Measurements from ENCODE around the gene POLR1D.

Gene POLR1D

DNA sequence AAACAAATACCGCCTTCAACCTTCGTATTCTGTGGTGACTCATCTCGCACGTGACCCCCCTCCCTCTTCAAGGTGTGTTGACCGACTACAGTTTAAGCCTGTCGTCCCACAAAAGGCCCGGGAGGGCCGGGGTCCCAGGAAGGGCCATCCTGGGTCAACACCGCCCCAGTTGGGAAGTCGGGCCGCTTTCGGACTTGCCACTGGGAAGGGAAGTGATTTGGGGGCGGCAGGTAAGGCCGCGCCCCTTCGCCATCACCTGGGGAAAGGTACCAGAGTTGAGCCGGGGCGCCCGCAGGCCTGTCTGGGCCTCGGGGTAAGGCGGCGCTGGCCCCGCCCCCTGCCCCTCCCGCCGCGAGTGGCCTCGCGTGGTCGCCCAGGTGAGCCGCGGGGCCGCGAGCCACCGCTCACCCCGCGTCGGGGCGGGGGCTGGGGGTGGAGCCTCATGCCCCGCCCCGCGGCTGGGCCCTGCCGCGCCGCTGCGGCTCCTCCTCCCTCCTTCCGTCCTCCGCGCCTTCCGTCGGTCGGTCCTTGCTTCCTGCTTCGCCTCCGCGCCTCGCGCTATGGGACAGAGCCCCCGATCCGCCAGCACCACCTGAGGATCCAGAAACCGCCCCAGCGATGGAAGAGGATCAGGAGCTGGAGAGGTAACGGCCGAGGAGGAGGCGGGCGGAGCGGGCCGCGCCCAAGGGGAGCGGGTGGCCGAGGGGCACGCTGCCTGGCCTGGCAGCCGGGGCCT, at the start of gene POLR1D:
Gene POLR1D (plus strand): TSS at position 527 of the 736 bp plus-strand sequence. CDS start 92 bp downstream, at position 619.
- DNase-seq (ENCODE audit: low spot score): peak; percentile 91

- DNase-seq (ENCODE audit: low spot score): no peak
Measured at GRCh38 chr13:27572234-27572901, 49.3 kb upstream of the POLR1D start.

DNA sequence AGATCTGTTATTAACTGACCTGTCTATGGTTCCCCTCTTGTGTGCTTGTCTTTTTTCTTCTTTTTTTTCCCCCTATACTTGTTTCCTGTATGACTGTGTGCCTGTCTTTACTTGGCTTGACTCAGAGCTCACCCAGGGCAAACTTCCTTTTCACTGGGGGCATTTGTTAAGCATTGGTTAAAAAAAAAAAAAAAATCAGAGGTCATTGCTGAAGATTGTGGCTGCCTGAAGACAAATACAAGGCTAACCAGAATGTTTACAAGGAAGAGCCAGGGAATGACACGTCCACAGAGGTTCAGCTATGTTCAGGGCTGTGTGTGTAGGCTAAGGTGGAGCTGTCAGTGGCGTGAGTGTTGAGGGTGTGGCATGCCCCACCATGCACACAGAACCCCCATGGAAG, 48.4 kb upstream of the POLR1D start:
- peak; percentile 12 for DNase-seq (ENCODE audit: low spot score)

DNA sequence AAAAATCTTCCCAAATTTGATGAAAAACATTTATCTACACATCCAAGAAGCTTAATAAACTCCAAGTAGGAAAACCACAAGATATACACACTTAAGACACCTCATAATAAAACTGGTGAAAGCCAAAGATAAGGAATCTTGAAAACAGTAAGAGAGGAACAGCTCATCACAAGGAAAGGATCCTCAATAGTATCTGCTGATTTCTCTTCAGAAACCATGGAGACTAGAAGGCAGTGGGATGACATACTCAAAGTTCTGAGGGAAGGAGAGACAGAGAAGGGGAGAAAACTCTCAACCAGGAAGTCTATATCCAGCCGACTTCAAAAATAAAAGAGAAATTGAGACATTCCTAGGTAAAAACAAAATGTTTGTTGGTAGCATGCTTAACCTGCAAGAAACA, 47.0 kb upstream of the POLR1D start:
- DNase-seq (ENCODE audit: low spot score): no peak

GRCh38 chr13:27578121-27579030, 43.3 kb upstream of the POLR1D start:
- no peak for DNase-seq (ENCODE audit: low spot score)

DNA sequence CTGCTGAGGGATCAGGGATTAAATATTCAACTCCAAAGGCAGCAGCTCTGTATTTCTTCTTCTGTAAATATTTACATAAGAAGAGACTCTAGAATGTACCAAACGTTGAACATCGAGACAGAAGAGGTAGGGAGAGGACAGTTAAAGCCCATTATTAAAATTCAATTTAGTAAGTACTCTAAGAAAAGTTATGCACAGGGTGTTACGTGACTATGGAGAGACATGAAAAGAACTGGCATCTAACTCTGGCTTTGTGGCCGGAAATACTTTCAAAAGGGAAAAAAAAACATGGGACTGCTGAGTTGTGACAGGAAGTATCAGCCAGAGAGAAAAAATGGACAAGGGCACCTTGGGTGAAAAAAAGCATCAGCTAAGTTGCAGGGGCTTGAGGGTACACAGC, 38.0 kb upstream of the POLR1D start:
- no peak for DNase-seq (ENCODE audit: low spot score)

DNA sequence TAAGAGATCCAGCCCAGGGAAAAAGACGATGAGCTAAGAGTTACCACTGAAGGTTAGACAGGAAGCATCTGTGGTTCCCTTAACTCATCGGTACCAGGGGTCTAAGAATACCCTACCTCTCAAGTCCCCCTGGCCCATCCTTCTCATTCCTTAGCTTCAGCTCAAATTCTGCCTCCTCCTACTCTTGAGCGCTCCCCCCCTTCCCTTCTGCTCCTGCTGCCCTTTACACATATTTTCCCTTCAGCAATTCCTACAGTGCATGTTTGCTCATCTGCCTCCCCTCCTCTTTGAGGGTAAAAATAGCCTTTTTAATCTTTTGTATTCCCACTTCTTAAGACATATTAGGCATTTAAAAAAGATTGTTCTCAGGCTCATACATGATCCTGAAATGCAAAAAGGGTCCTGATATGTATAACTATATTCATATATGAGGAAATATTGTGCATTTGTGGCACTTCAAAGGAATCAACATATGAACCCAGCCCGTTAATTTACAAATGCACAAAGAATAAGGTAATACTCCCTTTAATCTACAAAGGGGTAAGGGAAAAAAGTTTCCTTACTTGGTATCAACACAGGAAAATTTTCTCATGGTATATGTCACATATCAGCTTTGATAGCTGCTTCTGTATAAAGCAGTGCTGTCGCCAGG, 34.5 kb upstream of the POLR1D start:
- DNase-seq (ENCODE audit: low spot score): no peak

DNA sequence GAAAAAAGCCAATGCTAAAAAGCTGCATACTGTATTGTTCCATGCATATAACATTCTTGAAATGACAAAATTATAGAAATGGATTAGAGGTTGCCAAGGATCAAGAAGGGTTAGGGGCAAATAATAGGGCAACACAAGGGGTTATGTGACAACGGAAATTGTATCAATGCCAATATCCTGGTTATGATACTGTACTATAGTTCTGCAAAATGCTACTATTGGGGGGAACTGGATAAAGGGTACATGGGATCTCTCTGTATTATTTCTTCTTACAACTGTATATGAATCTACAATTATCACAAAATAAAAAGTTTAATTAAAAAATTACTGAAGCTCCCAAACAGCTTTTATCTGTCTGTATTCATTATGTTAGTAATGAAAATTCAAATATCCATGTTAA, 33.3 kb upstream of the POLR1D start:
- DNase-seq (ENCODE audit: low spot score): no peak

GRCh38 chr13:27592865-27593264, 28.8 kb upstream of the POLR1D start:
- no peak for DNase-seq (ENCODE audit: low spot score)

GRCh38 chr13:27593267-27593666, 28.4 kb upstream of the POLR1D start:
- no peak for DNase-seq (ENCODE audit: low spot score)

DNA sequence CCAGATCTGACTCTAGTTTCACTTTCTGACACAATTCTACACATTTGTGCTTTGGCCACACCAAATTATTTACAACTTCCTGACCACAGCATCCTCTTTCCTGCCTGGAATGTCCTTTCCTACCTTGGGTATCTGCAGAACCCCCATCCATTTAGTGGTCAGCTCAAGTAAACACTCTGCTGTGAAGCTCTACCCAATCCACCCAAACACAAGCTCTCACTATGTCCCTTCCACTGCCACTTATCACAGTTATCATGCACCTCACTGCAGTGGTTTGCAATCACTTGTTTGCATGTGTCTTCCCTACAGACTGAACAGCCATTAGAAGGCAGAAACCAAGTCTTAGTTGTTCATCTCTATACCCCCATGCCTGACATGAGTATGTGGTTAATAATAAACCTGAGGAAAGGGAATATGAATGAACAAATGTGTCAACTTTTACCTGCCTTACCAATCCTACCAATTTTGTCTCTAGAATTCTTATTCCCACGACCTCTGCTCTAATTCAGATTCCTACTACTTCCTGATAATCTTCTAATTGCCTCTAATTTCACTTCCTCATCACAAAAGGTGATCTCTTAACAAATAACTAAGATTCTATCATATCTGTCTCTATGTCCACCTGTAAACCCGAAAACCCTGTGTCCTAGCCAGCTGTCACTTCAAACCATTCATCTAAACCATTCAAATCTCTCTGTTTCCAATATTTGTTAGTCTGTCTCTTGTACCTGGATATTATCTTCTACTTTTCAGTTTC, 26.5 kb upstream of the POLR1D start:
- no peak for DNase-seq (ENCODE audit: low spot score)

DNA sequence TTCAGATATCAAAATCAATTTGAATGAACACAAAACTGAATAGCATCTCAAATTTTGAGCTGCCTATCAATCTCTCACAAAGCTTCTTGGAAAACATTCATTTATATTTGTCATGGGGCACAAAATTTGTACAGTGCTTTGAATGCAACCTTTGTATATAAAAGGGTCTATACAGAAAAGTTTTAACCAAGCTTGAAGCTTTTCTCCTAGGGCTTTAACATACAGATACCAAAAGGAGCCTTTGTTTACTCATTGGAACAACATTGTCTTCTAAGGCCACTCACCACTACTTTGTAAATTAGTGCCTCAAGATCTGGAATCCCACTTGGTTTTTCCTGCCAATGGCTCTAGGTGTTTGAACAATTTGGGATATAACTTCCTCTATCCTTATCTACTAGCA, 22.6 kb upstream of the POLR1D start:
- no peak for DNase-seq (ENCODE audit: low spot score)

DNA sequence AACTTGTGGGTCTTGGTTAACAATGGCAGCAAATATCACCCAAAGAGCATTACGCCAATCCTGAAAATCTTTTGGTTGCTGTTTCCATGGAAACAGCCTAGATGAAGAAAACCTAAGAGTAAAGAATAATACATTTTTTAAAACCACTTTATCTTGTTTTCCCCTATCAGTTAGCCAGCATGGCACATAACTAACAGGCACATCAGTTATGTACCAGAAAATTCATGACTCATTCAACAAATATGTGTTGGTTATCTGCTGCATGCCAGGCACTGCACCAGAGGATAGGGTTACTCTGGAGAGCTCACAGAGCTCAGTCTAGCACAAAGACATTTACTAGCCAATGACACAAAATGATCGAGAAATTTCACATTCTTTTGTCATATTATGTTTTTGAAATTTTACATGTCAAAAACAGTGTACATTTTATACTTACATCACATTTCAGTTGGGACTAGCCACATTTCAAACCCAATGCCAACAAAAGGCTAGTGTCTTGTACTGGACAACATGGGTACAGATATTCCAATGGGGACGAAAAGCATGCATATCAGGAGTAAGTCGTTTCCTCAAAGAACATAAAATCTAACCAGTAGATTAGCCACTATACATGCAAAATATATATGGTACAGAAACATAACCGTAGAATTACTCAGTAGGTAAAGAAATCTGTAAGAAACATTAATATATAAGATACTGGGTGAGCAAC, 21.7 kb upstream of the POLR1D start:
- peak; percentile 66 for DNase-seq (ENCODE audit: low spot score)

DNA sequence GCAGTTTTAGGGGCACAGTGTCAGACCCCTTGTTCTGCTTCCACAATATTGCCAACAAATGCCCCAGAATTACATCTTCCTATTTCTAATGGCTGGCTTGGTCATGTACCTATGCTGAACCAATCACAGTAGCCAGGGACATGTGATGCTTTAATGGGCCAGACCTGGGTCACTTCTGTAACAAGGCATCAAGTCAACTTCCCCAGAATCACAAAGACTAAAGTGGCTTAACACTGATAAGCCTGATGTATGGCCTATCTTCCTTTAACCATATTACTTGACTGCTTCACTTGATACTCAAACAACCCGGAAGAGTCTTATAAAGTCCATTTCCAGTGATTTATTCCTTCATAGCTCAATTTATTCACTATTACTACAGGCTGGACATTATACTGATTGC, 21.0 kb upstream of the POLR1D start:
- DNase-seq (ENCODE audit: low spot score): no peak

DNA sequence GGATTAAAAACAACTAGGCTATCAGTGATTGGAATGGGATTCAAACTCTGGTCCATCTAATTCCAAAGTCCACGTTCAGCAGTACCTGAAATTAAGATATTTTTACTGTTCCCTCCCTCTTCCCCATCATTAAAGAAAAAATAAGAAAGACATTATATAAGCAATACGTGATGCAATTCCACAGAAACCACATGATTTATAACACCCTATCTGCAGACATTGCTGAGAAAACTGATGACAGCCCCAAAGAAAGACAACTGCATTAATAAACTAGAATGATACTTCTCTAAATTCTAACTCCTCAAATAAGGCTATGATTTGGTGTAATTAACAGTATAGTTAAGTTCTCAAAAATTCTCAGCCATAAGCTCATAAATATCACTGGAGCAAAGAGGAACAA, 20.5 kb upstream of the POLR1D start:
- no peak for DNase-seq (ENCODE audit: low spot score)

DNA sequence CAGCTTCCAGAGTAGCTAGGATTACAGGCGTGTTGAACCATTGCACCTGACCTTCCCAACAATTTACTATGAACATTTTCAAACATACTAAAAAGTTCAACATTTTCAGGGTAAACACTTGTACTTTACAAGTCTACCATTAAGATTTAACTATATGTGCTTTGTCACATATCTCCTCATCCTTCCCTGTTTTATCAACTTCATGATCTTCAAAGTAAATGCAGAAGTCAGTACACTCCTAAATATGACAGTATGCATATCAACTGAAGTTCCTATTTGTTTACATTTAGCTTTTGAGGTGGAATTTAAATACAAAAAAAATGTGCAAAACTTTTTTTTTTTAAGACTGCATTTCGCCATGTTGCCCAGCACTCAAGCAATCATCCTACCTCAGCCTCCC, 19.9 kb upstream of the POLR1D start:
- DNase-seq (ENCODE audit: low spot score): no peak

DNA sequence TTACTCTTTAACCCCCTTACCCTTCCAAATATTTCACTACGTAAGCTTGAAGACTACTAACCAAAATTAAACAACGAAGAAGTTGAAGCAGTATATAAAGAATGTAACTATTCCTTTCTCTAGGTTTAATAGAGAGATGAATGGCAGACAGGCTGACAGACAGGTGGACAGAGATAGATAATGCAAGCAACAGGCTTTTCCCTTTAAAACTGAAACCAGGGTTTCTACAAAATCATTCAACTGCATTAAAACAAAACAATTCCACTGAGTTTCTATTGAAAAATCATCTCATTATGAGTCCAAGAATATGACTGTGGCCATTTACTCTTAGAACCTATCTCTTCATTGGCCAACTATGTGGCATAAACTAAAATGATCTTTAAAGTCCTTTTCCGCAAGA, 16.6 kb upstream of the POLR1D start:
- no peak for DNase-seq (ENCODE audit: low spot score)

- DNase-seq (ENCODE audit: low spot score): no peak
Measured at GRCh38 chr13:27605610-27606200, 16.0 kb upstream of the POLR1D start.

GRCh38 chr13:27607125-27607524, 14.6 kb upstream of the POLR1D start:
- DNase-seq (ENCODE audit: low spot score): peak; percentile 67

GRCh38 chr13:27613628-27614027, 8.1 kb upstream of the POLR1D start:
- DNase-seq (ENCODE audit: low spot score): no peak

Measured in LoVo (cell line).